GM19043 (cell line): ENCODE data around the gene RNF103.

Source experiments
- ATAC-seq: cut with Tn5 transposase; IDR thresholded peaks from one replicate; pipeline ENCODE4 v1.9.1; 2021; ENCODE audit warnings: low read depth; ENCODE audit not compliant: unreplicated experiment

Gene RNF103

DNA sequence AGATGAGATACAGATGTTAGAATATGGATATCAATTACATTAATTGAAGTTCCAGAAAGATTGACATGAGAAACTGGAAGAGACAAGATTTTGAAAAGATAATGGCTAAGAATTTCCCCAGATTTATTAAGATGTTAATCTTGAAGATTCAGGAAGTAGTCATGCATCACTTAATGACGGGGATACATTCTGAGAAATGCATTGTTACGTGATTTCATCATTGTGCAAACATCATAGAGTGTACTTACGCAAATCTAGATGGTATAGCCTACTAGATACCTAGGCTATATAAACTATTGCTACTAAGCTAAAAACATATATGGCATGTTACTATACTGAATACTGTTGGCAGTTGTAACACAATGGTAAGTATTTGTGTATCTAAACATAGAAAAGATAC, 53.6 kb downstream of the RNF103 start:
- ATAC-seq: no peak

DNA sequence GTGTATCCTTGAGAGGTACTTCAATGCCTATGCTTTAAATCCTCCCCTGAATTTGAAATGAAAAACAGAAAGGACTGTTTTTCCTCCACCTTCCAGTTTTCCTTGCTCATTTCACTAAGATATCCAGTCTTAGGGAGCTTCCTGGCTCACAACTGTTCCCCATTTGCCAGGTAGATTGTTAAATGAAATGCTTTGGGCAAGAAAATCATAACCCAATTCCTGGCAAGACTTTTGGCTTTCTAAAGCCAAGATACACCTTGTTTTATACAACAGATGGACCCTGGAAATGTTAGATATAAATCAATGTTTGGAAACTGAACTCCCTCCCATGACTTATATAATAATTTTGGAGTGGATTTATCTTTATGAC, 56.9 kb downstream of the RNF103 start:
- ATAC-seq: no peak

DNA sequence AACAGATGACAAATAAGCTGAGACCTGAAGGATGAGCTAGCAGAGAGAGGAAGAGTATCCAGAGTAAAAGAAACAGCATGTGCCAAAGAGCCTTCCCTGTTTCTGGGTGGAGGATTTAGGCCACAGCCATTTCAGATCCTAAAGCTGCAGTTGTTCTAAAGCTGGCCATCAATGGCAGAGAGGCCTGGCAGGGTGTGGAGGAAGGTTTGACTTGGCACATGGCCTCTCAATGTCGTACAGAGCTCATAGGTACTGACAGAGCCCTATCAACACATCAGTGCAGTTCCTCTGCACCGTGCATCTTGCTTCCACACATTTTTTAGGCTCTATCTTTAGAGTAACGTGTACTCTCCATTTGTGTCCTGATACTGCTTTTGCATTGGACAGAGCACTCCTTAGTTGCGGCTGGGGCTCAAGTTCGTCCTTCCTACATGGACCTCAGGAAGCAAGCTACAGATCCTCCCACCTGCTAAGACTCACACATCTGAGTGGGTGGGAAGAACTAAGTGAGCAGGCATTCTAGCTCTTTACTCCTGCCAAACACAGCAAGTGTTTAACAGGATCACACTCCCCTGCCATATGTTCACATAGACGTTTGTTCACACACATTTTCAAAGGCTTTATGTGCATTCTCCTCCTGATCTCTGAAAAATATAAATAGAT, 57.4 kb downstream of the RNF103 start:
- no peak for ATAC-seq

DNA sequence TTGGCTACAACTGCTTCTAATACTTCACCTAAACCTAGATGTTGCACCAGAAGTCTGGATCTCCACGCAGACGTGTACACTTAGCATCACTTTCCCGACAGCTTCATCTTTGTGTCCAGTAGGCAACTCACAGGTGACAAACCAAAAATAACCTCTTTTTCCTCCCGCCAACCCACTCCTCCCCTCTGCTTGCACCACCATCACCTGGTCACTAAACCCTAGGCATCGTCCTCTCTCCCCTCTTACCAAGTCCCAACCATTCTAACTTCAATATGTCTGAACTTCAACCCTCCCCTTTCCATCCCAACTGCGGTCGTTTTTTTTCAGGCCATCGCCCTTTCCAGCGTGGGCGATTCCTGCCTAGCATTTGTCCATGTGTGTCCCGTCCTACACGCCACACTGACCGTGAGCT, 60.0 kb downstream of the RNF103 start:
- no peak for ATAC-seq

DNA sequence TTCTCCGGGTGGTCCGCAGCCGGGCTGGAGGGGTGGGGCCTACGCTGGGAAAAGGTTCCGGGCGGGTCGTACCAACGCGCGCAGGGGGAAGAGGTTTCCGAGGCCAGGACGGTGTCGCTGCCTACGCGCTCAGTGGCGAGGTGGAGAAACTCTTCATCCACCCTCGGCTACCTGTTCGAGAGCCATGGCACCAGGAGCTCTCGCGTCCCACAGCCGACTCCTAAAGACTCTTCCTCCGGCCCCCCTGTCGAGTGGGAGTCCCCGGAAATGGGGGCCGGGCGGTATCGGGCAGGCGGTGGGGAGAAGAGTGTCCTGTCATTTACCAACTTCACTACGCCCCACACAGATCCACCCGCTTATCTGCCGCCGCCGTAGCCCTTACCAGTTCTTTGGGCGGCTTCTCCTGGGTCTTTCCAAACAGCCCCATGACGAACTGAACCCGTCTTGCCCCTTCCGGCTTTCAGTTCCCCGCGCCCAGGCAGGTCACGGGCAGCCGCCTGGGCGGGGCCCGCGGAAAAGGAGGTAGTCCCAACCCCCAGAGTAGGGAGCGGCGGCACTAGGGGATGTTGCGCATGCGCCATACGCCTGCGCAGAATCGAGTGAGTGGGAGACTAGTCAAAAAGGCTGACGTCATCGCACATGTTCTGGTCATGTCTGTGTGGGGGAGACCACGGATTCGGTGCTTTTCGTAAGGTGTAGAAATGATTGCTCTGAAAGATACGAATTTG, 60.6 kb downstream of the RNF103 start, which contains the start of gene CHMP3:
Gene CHMP3 (minus strand): TSS at position 522 of the 728 bp plus-strand sequence. CDS start 95 bp downstream, at position 427.
- ATAC-seq: peak; percentile 91

DNA sequence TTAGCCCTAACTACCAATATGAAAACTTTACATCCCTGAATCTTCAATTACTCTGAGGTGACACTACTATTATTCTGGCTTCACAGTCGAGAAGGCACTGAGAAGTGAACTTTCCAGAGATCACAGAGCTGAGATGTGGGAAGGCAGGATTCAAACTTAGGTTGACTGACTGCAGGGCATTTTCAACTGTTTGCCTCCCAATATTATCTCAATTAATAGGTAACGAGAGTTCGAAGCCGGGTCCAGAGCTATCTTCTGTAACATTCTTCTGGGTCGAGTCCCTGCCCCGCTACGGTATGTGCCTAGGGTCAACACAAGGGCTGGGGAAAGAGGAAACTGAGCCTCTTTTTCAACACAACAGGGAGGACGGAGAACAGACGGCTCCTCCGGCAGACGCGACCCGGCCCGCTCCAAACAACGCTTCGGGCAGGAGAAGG, 61.2 kb downstream of the RNF103 start:
- ATAC-seq: peak; percentile 16

DNA sequence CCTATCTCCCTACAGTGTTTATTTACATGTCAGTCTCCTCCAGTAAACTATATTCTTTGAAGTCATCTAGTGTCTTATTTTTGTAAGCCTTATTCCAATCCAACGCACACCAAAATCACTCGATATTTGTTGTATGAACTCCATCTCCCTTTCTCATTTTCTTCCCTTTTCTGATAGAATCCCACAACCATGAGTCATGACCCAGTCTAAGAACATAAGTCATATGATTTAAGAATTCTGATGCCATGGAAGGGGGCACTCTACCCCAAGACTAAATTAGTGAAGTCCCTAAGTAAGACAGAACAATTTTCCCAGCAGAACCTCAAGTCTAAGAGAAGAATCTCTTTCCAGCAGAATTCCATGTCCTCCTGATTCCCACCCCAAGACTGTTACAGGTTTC, 65.8 kb downstream of the RNF103 start:
- no peak for ATAC-seq

DNA sequence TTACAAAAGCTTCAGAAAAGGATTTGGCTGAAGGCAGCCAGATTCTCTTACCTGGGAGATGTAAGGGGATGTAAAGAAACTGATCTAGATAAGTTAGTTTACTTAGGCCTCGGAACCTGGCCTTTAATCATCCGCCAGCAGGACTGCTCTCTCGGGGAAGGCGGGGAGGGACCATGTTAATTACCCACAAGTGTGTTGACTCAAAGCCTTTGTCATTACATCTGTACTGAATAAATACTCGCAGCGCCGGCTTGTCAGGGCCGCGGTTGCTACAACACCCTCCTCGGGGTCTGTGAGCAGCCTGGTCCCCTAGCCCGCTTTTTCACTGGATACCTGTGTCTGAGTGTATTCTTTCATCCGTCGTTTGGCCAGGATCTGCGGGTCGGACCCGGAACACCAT, 67.2 kb downstream of the RNF103 start:
- ATAC-seq: no peak
